Esophagus squamous epithelium (tissue), 4 donors: ENCODE data around the gene RERE.

Experiments used
- POLR2A ChIP-seq, 4 donors: fragments of 450-650 bp; IDR thresholded peaks; one replicate each; pipeline ENCODE4 v1.6.1; 2017; ENCODE audit warnings: antibody characterized with exemption in 4 of 4, mild to moderate bottlenecking in 4 of 4, moderate library complexity in 3 of 4
- TF ChIP-seq, protein P1 (sequence below), 6 experiments: fragments of 450-650 bp in 4 of 6; fragments of 200-600 bp in 2 of 6; sonication (generic) in 2 of 6; IDR thresholded peaks; one replicate each; pipeline ENCODE4 v1.5.1; 2016 to 2019; ENCODE audit warnings: antibody characterized with exemption in 6 of 6, mild to moderate bottlenecking in 4 of 6, moderate library complexity in 4 of 6

DNA sequence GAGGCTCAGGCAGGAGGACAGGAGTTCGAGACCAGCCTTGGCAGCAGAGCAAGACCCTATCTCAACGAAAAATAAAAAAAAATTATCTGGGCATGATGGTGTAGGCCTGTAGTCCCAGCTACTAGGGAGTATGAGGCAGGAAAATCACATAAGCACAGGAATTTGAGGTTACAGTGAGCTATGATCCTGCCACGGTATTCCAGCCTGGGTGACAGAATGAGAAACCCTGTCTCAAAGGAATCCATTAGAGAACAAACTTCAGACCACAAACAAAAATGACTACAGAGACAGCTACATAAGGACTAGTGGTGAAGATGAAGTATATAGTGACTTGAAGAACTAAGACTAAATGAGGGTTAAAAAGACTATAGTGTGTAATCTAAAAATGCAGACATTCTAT lies 233.1 kb downstream of the RERE start:
- TF ChIP-seq, protein P1, sequence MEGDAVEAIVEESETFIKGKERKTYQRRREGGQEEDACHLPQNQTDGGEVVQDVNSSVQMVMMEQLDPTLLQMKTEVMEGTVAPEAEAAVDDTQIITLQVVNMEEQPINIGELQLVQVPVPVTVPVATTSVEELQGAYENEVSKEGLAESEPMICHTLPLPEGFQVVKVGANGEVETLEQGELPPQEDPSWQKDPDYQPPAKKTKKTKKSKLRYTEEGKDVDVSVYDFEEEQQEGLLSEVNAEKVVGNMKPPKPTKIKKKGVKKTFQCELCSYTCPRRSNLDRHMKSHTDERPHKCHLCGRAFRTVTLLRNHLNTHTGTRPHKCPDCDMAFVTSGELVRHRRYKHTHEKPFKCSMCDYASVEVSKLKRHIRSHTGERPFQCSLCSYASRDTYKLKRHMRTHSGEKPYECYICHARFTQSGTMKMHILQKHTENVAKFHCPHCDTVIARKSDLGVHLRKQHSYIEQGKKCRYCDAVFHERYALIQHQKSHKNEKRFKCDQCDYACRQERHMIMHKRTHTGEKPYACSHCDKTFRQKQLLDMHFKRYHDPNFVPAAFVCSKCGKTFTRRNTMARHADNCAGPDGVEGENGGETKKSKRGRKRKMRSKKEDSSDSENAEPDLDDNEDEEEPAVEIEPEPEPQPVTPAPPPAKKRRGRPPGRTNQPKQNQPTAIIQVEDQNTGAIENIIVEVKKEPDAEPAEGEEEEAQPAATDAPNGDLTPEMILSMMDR (IDR thresholded peaks at IDR 0.05) = no peak
- no peak for TF ChIP-seq POLR2A (IDR thresholded peaks at IDR 0.05)
